ENCODE data around the gene ITGA3.

DNA sequence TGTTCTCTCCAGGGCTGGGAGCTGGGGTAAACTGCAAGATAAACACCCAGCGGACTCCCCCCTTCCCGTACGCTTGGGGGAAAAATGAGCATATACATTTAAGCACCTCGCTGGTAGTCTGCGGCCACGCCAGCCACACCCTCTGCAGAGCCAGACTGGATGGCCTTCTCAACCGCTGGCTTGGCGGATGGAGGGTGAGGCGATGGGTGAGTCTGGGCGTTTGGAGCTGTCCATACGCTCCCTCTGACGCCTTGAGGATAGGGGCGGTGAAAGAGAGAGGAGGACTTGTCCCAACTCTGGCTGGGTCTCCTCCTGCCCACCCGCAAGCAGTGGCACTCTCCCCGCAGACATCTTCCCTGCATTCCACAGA lies 1.0 kb downstream of the ITGA3 start:
- TF ChIP-seq CTCF (IDR thresholded peaks at IDR 0.05) (no peak), POLR2A (IDR thresholded peaks at IDR 0.05) (peak in 1 of 4 donors; percentile 25)
